HepG2 (cell line): Measurements from ENCODE around the gene CTXN1. TPM values are rescaled to one million over a fixed set of nuclear protein-coding genes. Genes with fewer than 3 reads are reported as not detected.

Source experiments
- ATAC-seq: fragments of 200-7000 bp; cut with Tn5 transposase; 3 replicates; pipeline ENCODE4 v1.9.1; 2020; ENCODE audit warnings: mild to moderate bottlenecking, moderate library complexity
- BruUV-seq: library from RNA; stranded (reverse); fragments of 400-500 nt; replicated peaks from 2 replicates; lab custom pipeline; 2021; lab: Mats Ljungman, UMichigan
- CTCF ChIA-PET: fragments of 300-600 bp; formaldehyde crosslinking; extraction: SDS; loops from one replicate; lab custom pipeline; 2021; ENCODE audit warnings: low total read pairs, inconsistent platforms, low intra/inter-chr PET ratio; lab: Yijun Ruan, JAX
- POLR2A ChIA-PET: fragments of 350-600 bp; sonication (Branson Sonifier 250); formaldehyde crosslinking; loops from one replicate; lab custom pipeline; 2020; ENCODE audit warnings: antibody characterized with exemption, inconsistent platforms; lab: Yijun Ruan, JAX
- DNase-seq: peaks from one replicate; pipeline ENCODE4 v3.0.0-alpha.2; 2015; ENCODE audit warnings: low spot score
- FAIRE-seq: peaks from 3 replicates; lab custom pipeline; 2011; peaks lifted over from hg19 to GRCh38; lab: Jason Lieb, UNC
- H2AFZ ChIP-seq: one replicate; pipeline ENCODE4 v1.6.1; 2011; ENCODE audit warnings: low read length, inconsistent platforms
- H3K27ac ChIP-seq: fragments of 300-600 bp; 3 replicates; pipeline ENCODE4 v1.8.0; 2011; ENCODE audit warnings: mixed run types, mild to moderate bottlenecking, mixed read lengths, low read length, inconsistent platforms; ENCODE audit not compliant: insufficient read depth; ENCODE audit errors: extremely low read length
- H3K27me3 ChIP-seq, 2 experiments: fragments of 200-600 bp in 1 of 2; 2 replicates in 1 of 2; 3 replicates in 1 of 2; pipeline versions ENCODE4 v1.6.0 to v1.8.0; 2011; ENCODE audit warnings: low read length in 2 of 2, mild to moderate bottlenecking in 2 of 2, moderate library complexity in 2 of 2, inconsistent platforms in 1 of 2; ENCODE audit not compliant: insufficient read depth in 2 of 2, control insufficient read depth in 1 of 2
- H3K36me3 ChIP-seq, 2 experiments: fragments of 200-600 bp in 1 of 2; replicated peaks in 1 of 2; 2 replicates in 1 of 2; 3 replicates in 1 of 2; pipeline versions ENCODE4 v1.5.1 to v1.8.0; 2011; ENCODE audit warnings: low read length in 2 of 2, inconsistent platforms in 1 of 2; ENCODE audit not compliant: insufficient read depth in 2 of 2, control insufficient read depth in 1 of 2
- H3K4me1 ChIP-seq: 2 replicates; pipeline ENCODE4 v1.5.1; 2012; ENCODE audit warnings: low read length, inconsistent platforms; ENCODE audit not compliant: insufficient read depth
- H3K4me2 ChIP-seq: 2 replicates; pipeline ENCODE4 v1.6.0; 2011; ENCODE audit warnings: low read depth, low read length, inconsistent platforms
- H3K4me3 ChIP-seq, 3 experiments: fragments of 200-600 bp in 1 of 3; sonication (generic), shearing (Covaris generic) in 1 of 3; replicated peaks in 1 of 3; 2 replicates each; pipeline ENCODE4 v1.5.1; 2011 to 2016; ENCODE audit warnings: low read length in 3 of 3, inconsistent platforms in 2 of 3, low read depth in 2 of 3, mild to moderate bottlenecking in 2 of 3, control low read depth in 1 of 3, mixed read lengths in 1 of 3; ENCODE audit not compliant: insufficient read depth in 1 of 3
- H3K79me2 ChIP-seq: one replicate; pipeline ENCODE4 v1.6.1; 2011; ENCODE audit warnings: low read length, inconsistent platforms; ENCODE audit not compliant: insufficient read depth
- H3K9ac ChIP-seq: 2 replicates; pipeline ENCODE4 v1.6.0; 2011; ENCODE audit warnings: mild to moderate bottlenecking, low read depth, low read length, inconsistent platforms; ENCODE audit not compliant: insufficient read depth
- H3K9me3 ChIP-seq: 2 replicates; pipeline ENCODE4 v1.5.1; 2012; ENCODE audit warnings: mild to moderate bottlenecking, low read length
- H4K20me1 ChIP-seq: 2 replicates; pipeline ENCODE4 v1.6.0; 2011; ENCODE audit warnings: inconsistent platforms, mild to moderate bottlenecking, low read length, moderate library complexity; ENCODE audit not compliant: insufficient read depth
- AGO2 ChIP-seq: fragments of 200-400 bp; formaldehyde crosslinking; optimal IDR thresholded peaks from 2 replicates; pipeline ENCODE3; 2017; ENCODE audit warnings: mild to moderate bottlenecking, low read depth, low read length, moderate library complexity
- ARNTL ChIP-seq: sonication (generic); formaldehyde crosslinking; IDR thresholded peaks from 2 replicates; pipeline ENCODE4 v1.4.0; 2020; ENCODE audit warnings: mild to moderate bottlenecking, missing genetic modification reagents
- DRAP1 ChIP-seq: IDR thresholded peaks from 2 replicates; pipeline ENCODE4 v1.6.1; 2016; ENCODE audit warnings: missing genetic modification reagents, missing compliant biosample characterization
- EED ChIP-seq: sonication (generic); formaldehyde crosslinking; IDR thresholded peaks from 2 replicates; pipeline ENCODE4 v1.5.0; 2020; ENCODE audit warnings: mild to moderate bottlenecking, missing genetic modification reagents
- FOXP4 ChIP-seq: sonication (generic); formaldehyde crosslinking; IDR thresholded peaks from 2 replicates; pipeline ENCODE4 v1.4.0; 2020; ENCODE audit warnings: missing genetic modification reagents
- HNRNPLL ChIP-seq: fragments of 200-400 bp; formaldehyde crosslinking; IDR thresholded peaks from 2 replicates; pipeline ENCODE4 v1.6.1; 2017; ENCODE audit warnings: mild to moderate bottlenecking, low read depth, low read length; ENCODE audit not compliant: poor library complexity, severe bottlenecking
- PHF20 ChIP-seq: sonication (generic); formaldehyde crosslinking; IDR thresholded peaks from 2 replicates; pipeline ENCODE4 v1.5.0; 2020; ENCODE audit warnings: mild to moderate bottlenecking, missing genetic modification reagents
- SALL1 ChIP-seq: sonication (generic); formaldehyde crosslinking; IDR thresholded peaks from 2 replicates; pipeline ENCODE4 v1.8.0; 2022; ENCODE audit warnings: mild to moderate bottlenecking, missing genetic modification reagents
- SP1 ChIP-seq, 2 experiments: fragments of 450-650 bp in 1 of 2; sonication (generic) in 1 of 2; formaldehyde crosslinking in 1 of 2; IDR thresholded peaks; 2 replicates each; pipeline versions ENCODE4 v1.4.0 to v1.6.1; 2016 to 2020; ENCODE audit warnings: missing genetic modification reagents in 1 of 2
- ZFP1 ChIP-seq: IDR thresholded peaks from 2 replicates; pipeline ENCODE4 v1.6.1; 2016
- ZFP36L1 ChIP-seq: sonication (generic); formaldehyde crosslinking; IDR thresholded peaks from 2 replicates; pipeline ENCODE4 v1.8.0; 2022; ENCODE audit warnings: mild to moderate bottlenecking, missing genetic modification reagents, moderate library complexity
- ZGPAT ChIP-seq: IDR thresholded peaks from 2 replicates; pipeline ENCODE4 v1.6.1; 2016; ENCODE audit warnings: mild to moderate bottlenecking
- ZNF430 ChIP-seq: sonication (generic); formaldehyde crosslinking; IDR thresholded peaks from 2 replicates; pipeline ENCODE4 v1.9.0; 2021; ENCODE audit warnings: mild to moderate bottlenecking, missing genetic modification reagents
- ZNF556 ChIP-seq: sonication (generic); formaldehyde crosslinking; IDR thresholded peaks from 2 replicates; pipeline ENCODE4 v1.4.0; 2020; ENCODE audit warnings: mild to moderate bottlenecking, missing genetic modification reagents, borderline replicate concordance
- ZNF788 ChIP-seq: sonication (generic); formaldehyde crosslinking; IDR thresholded peaks from 2 replicates; pipeline ENCODE4 v1.5.0; 2020; ENCODE audit warnings: mild to moderate bottlenecking, missing genetic modification reagents, borderline replicate concordance
- ZSCAN21 ChIP-seq: sonication (generic); formaldehyde crosslinking; IDR thresholded peaks from 2 replicates; pipeline ENCODE4 v1.8.0; 2022; ENCODE audit warnings: mild to moderate bottlenecking, missing genetic modification reagents, moderate library complexity, borderline replicate concordance
- ZSCAN5A ChIP-seq: sonication (generic); formaldehyde crosslinking; IDR thresholded peaks from 2 replicates; pipeline ENCODE4 v1.8.0; 2022; ENCODE audit warnings: mild to moderate bottlenecking, missing genetic modification reagents, borderline replicate concordance
- WGBS: methylation state at CpG from one replicate; pipeline ENCODE4 v1.1.6; 2017; ENCODE audit warnings: low lambda C conversion rate; 5-methylcytosine and 5-hydroxymethylcytosine counted together
- in situ Hi-C: cut with HindIII; loops from 2 replicates; pipeline ENCODE4 v1.10.0; 2017; ENCODE audit warnings: low pct_unique_long_range_greater_than_20kb; ENCODE audit not compliant: extremely low pct_ligation_motif_present
- intact Hi-C: fragments of 100-400 bp; cut with micrococcal nuclease; formaldehyde crosslinking; loops from one replicate; pipeline ENCODE4 v1.10.0; 2022; ENCODE audit not compliant: unreplicated experiment
- polyA plus RNA-seq, 8 experiments: library from polyadenylated mRNA; depleted of rRNA in 3 of 8; stranded (reverse) in 7 of 8; unstranded in 1 of 8; fragments of >200 nt; fragmentation: Illumina TruSeq in 4 of 8; extraction: Trizol in 4 of 8; gene quantifications; 2 replicates each; pipeline versions ENCODE4 v1.2.1 to v1.2.3, GENCODE V29; 2011 to 2016; ENCODE audit warnings: low read depth in 4 of 8, missing spikeins in 1 of 8, mixed read lengths in 1 of 8; ENCODE audit not compliant: insufficient read depth in 1 of 8
- total RNA-seq, 5 experiments: library from RNA; depleted of rRNA; stranded (reverse); fragments of >200 nt; fragmentation: Illumina TruSeq; extraction: Trizol; gene quantifications; 2 replicates each; pipeline ENCODE4 v1.2.3, GENCODE V29; 2016; ENCODE audit warnings: low read depth in 1 of 5

Gene CTXN1
- total and polyA plus RNA-seq, 2 of the 13 experiments (the other 11 are each of a cell fraction or from before 2014, with no cell fraction given), result 0.11 TPM; not detected in 1

DNA sequence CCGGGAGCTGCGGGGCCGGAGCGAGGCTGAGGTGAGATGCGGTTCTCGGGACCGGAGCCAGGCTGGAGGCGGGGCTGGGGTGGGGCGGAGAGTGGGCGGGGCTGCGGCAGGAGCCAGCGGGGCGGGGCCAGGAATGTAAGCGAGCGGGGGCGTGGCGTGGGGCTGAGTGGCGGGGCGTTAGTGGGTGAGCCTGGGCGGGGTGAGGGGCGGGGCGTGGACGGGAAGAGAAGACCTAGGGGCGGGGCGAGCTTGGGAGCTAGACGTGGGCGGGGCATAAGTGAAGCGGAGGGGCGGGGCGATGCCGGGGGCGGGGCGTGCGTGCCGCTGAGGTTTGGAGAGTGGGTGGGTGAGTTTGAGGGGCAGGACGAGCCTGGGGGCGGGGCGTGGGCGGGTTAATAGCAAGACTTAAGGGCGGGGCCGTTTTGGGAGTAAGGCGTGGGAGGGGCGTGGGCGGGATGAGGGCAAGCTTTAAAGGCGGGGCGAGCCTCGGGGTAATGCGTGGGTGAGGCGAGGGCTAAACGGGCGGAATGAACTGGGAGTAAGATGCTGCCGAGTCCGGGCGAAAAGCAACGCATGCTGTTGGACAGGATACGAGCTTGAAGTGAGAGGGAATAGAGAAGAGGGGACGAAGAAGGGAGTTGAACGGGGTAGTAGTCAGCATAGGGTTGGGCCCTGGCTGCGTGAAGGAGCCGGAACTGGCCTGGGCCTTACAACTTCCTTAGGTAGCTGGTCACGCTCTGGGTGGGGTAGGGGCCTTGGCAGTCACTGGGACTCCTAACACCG lies 5.2 kb downstream of the CTXN1 start:
- Histone ChIP-seq H2AFZ (no peak overlapping the region), H3K4me1 (peaks cover 33% of the 10 kb centered on the region), H3K27me3 (no peaks in the 10 kb centered on the region; a peak in 1 of 5 replicates), H3K9me3 (no peaks in the 10 kb centered on the region), H3K4me2 (peak overlapping the region; percentile 91), H3K27ac (peak overlapping the region; percentile 92), H3K4me3 (peak overlapping the region; percentile 85 to 89 (median 87)), H3K79me2 (no peaks in the 10 kb centered on the region), H3K36me3 (peaks cover 5 to 10% of the 10 kb centered on the region in 2 experiments; a peak in 2 of 5 replicates), H3K9ac (peak overlapping the region; percentile 86), H4K20me1 (peaks cover 5% of the 10 kb centered on the region; the same call in 1 of the 2 replicates)
- ChIA-PET CTCF (interaction anchor here (1.4 to 1.7 kb wide), 2 partner anchors 52 to 67 kb away, joined by 3 to 5 read pairs; no protein-coding TSS in a partner anchor), POLR2A (interaction anchor here (0.6 to 6.4 kb wide), 19 partner anchors 9 to 1200 kb away, joined by 3 to 85 read pairs (median 10); partner anchors contain the start of genes C3, LRRC8E, MAP2K7 and TIMM44)
- DNase-seq, result peak; percentile 77
- intact Hi-C loops, result no loop called here
- 11% methylated on average over 60 of the region's 62 CpGs for WGBS
- in situ Hi-C loops, result loop anchor here (5.0 kb wide), 1 partner anchor 68 kb away; no protein-coding TSS in a partner anchor
- FAIRE-seq, result no peak
- ATAC-seq, result no peak; the same call in 1 of the 3 replicates
- BruUV-seq, result no TSS peak
- TF ChIP-seq ZNF430 (CRISPR knock-in tag) (peak; percentile 42; the same call in 1 of the 2 replicates), ARNTL (CRISPR knock-in tag) (0 out of 2 replicates have a peak, but pooled peaks have one; percentile 24), FOXP4 (CRISPR knock-in tag) (no peak), ZGPAT (CRISPR knock-in tag) (peak; percentile 9; the same call in 1 of the 2 replicates), ZFP36L1 (no peak; the same call in 1 of the 2 replicates), ZNF556 (CRISPR knock-in tag) (0 out of 2 replicates have a peak, but pooled peaks have one; percentile 11), HNRNPLL (peak; percentile 5), DRAP1 (CRISPR knock-in tag) (peak; percentile 33; the same call in 1 of the 2 replicates), EED (CRISPR knock-in tag) (0 out of 2 replicates have a peak, but pooled peaks have one; percentile 35), SALL1 (CRISPR knock-in tag) (0 out of 2 replicates have a peak, but pooled peaks have one; percentile 12), AGO2 (peak; percentile 29), ZSCAN5A (CRISPR knock-in tag) (no peak), ZFP1 (no peak), SP1 (IDR thresholded peaks at IDR 0.05) (no peak), SP1 (CRISPR knock-in tag; IDR thresholded peaks at IDR 0.05) (peak; percentile 27; the same call in 1 of the 2 replicates), PHF20 (0 out of 2 replicates have a peak, but pooled peaks have one; percentile 3), ZNF788 (peak; percentile 45; the same call in 1 of the 2 replicates), ZSCAN21 (CRISPR knock-in tag) (0 out of 2 replicates have a peak, but pooled peaks have one; percentile 21)
